Heart left ventricle (tissue), 13 donors: Measurements from ENCODE around the gene PLA2G2C.

Source experiments
- CTCF ChIP-seq, 12 donors: fragments of 200-600 bp; sonication (generic) in 4 of 12; IDR thresholded peaks; one replicate each; pipeline versions ENCODE4 v1.5.0 to v1.8.0; 2018 to 2022; ENCODE audit warnings: antibody characterized with exemption in 12 of 12, mild to moderate bottlenecking in 5 of 12
- POLR2A ChIP-seq, 2 donors: fragments of 450-650 bp; IDR thresholded peaks; one replicate each; pipeline ENCODE4 v1.6.1; 2017; ENCODE audit warnings: antibody characterized with exemption in 2 of 2, mild to moderate bottlenecking in 2 of 2, moderate library complexity in 2 of 2
- donor health status: ischemic (EF 13 %, LVEDD 7.1; RV severe dilation, severe dysfunction).
- donor health status: DM: no; HTN: yes; CAD: no.
- donor health status: DM: no; HTN: no; CAD: no.
- donor health status: ischemic (EF 25% LVEDD 6.9; RV normal size, moderate dysfunction).
- donor health status: ischemic (EF 25% LVEDD 5.7; RV mildly dilated, moderate dysfunction).
- donor health status: ischemic (EF 35%, LVEDD 5.7; RV mildly dilated, moderate dysfunction).
- donor health status: nonischemic (EF 11% LVEDD 7.7; RV severe dilation, severe dysfunction).
- donor health status: DM: yes; HTN: yes; CAD: no.
- donor health status: PGD.
- donor health status: ischemic (EF 29% LVEDD 5.4; RV normal size, mild dysfunction).
- donor health status: nonischemic (EF 23%, LVEDD 6.1; RV moderate dilation, normal function).

- TF ChIP-seq CTCF (IDR thresholded peaks at IDR 0.05), result no peak
- TF ChIP-seq POLR2A (IDR thresholded peaks at IDR 0.05), result no peak
Observed at GRCh38 chr1:20153000-20153418, 33.3 kb downstream of the PLA2G2C start.
